RKO (cell line): ENCODE measurements around the gene SMOC1.
A peak's percentile ranks its signal among the peaks of the same experiment; 100 is the strongest.

ENCODE experiments used
- DNase-seq: peaks from one replicate; pipeline ENCODE4 v3.0.0-alpha.2; 2016; ENCODE audit warnings: low spot score

The SMOC1 gene

GRCh38 chr14:69863083-69863482 lies 16.1 kb upstream of the SMOC1 start:
- DNase-seq = no peak

GRCh38 chr14:69865701-69866365 lies 13.4 kb upstream of the SMOC1 start:
- DNase-seq = no peak

GRCh38 chr14:69868363-69868963 lies 10.8 kb upstream of the SMOC1 start:
- DNase-seq = peak; percentile 3

- no peak for DNase-seq
Measured at GRCh38 chr14:69870613-69871012, 8.6 kb upstream of the SMOC1 start.

GRCh38 chr14:69873877-69874780 lies 5.1 kb upstream of the SMOC1 start:
- DNase-seq = no peak

- DNase-seq = no peak
Measured at GRCh38 chr14:69876221-69876847, 2.9 kb upstream of the SMOC1 start.

GRCh38 chr14:69876848-69877306 lies 2.3 kb upstream of the SMOC1 start:
- DNase-seq = no peak

- no peak for DNase-seq
Measured at GRCh38 chr14:69877492-69877891, 1.7 kb upstream of the SMOC1 start.

- no peak for DNase-seq
Measured at GRCh38 chr14:69878251-69878650, 965 bp upstream of the SMOC1 start.

GRCh38 chr14:69880044-69880487 lies 850 bp downstream of the SMOC1 start:
- DNase-seq = no peak

GRCh38 chr14:69880893-69881292 lies 1.7 kb downstream of the SMOC1 start:
- no peak for DNase-seq

- no peak for DNase-seq
Measured at GRCh38 chr14:69882116-69882864, 3.1 kb downstream of the SMOC1 start.

- DNase-seq = no peak
Measured at GRCh38 chr14:69882915-69883314, 3.7 kb downstream of the SMOC1 start.

- DNase-seq = no peak
Measured at GRCh38 chr14:69886453-69887242, 7.4 kb downstream of the SMOC1 start.

GRCh38 chr14:69887740-69888657 lies 8.8 kb downstream of the SMOC1 start:
- no peak for DNase-seq

GRCh38 chr14:69891422-69891821 lies 12.2 kb downstream of the SMOC1 start:
- DNase-seq = no peak

GRCh38 chr14:69895109-69895508 lies 15.9 kb downstream of the SMOC1 start:
- no peak for DNase-seq

GRCh38 chr14:69896080-69896479 lies 16.9 kb downstream of the SMOC1 start:
- no peak for DNase-seq

GRCh38 chr14:69896972-69897371 lies 17.8 kb downstream of the SMOC1 start:
- DNase-seq = no peak

- DNase-seq = no peak
Measured at GRCh38 chr14:69900603-69901002, 21.4 kb downstream of the SMOC1 start.
